K562 (cell line): ENCODE results near the gene OXSR1. TPM values are rescaled to one million over a fixed set of nuclear protein-coding genes. Genes with fewer than 3 reads are reported as not detected.

ENCODE experiments used
- BCL6 ChIP-seq: fragments of 250-450 bp; sonication (Bioruptor Pico); IDR thresholded peaks from 2 replicates; pipeline ENCODE4 v1.4.0; 2020
- BRCA1 ChIP-seq, 2 experiments: fragments of 450-650 bp in 1 of 2; sonication (generic) in 1 of 2; formaldehyde crosslinking in 1 of 2; IDR thresholded peaks; 2 replicates each; pipeline versions ENCODE4 v1.5.0 to v1.6.1; 2017 to 2020; ENCODE audit warnings: mild to moderate bottlenecking in 1 of 2, missing genetic modification reagents in 1 of 2
- CTCFL ChIP-seq: IDR thresholded peaks from 2 replicates; pipeline ENCODE4 v1.6.1; 2011; ENCODE audit warnings: borderline replicate concordance, low read depth, mild to moderate bottlenecking, moderate library complexity, low read length; ENCODE audit not compliant: insufficient read depth, poor library complexity, severe bottlenecking
- E4F1 ChIP-seq: fragments of 250-450 bp; sonication (Bioruptor Pico); IDR thresholded peaks from 2 replicates; pipeline ENCODE4 v1.5.0; 2021; ENCODE audit warnings: mild to moderate bottlenecking, borderline replicate concordance
- ETV5 ChIP-seq: sonication (generic); formaldehyde crosslinking; IDR thresholded peaks from 2 replicates; pipeline ENCODE4 v1.4.0; 2020; ENCODE audit warnings: low read depth, mild to moderate bottlenecking, missing genetic modification reagents
- HMBOX1 ChIP-seq: sonication (generic); IDR thresholded peaks from 2 replicates; pipeline ENCODE4 v1.6.1; 2016
- MAZ ChIP-seq, 2 experiments: fragments of 450-650 bp in 1 of 2; sonication (generic) in 1 of 2; formaldehyde crosslinking; IDR thresholded peaks in 1 of 2; conservative IDR thresholded peaks in 1 of 2; 2 replicates each; pipeline versions ENCODE4 v1.4.0 to v1.5.0; 2020; ENCODE audit warnings: mild to moderate bottlenecking in 1 of 2, missing genetic modification reagents in 1 of 2
- MECOM ChIP-seq: fragments of 250-450 bp; sonication (Bioruptor Pico); IDR thresholded peaks from 2 replicates; pipeline ENCODE4 v1.8.0; 2022; ENCODE audit warnings: inconsistent platforms
- MIER1 ChIP-seq: fragments of 450-650 bp; IDR thresholded peaks from 2 replicates; pipeline ENCODE4 v1.6.1; 2016; ENCODE audit warnings: antibody characterized with exemption, mild to moderate bottlenecking, low read depth
- MYBL2 ChIP-seq, 2 experiments: fragments of 450-650 bp in 1 of 2; sonication (generic) in 1 of 2; formaldehyde crosslinking in 1 of 2; IDR thresholded peaks; 2 replicates each; pipeline versions ENCODE4 v1.6.1 to v1.8.1; 2017 to 2022; ENCODE audit warnings: borderline replicate concordance in 1 of 2, inconsistent platforms in 1 of 2, low read depth in 1 of 2, mild to moderate bottlenecking in 1 of 2, missing genetic modification reagents in 1 of 2, moderate library complexity in 1 of 2
- RBBP5 ChIP-seq: fragments of 200-600 bp; sonication (generic); IDR thresholded peaks from 2 replicates; pipeline ENCODE4 v1.6.1; 2012; ENCODE audit warnings: borderline replicate concordance, mild to moderate bottlenecking, low read length, control low read depth, inconsistent platforms; ENCODE audit not compliant: insufficient read depth, poor library complexity, severe bottlenecking
- SP1 ChIP-seq: sonication (generic); formaldehyde crosslinking; IDR thresholded peaks from 2 replicates; pipeline ENCODE4 v1.8.1; 2022; ENCODE audit warnings: mild to moderate bottlenecking, missing genetic modification reagents
- ZNF12 ChIP-seq: sonication (generic); formaldehyde crosslinking; IDR thresholded peaks from 2 replicates; pipeline ENCODE4 v1.4.0; 2020; ENCODE audit warnings: mild to moderate bottlenecking, missing genetic modification reagents
- polyA plus RNA-seq, 8 experiments: library from polyadenylated mRNA; depleted of rRNA in 4 of 8; stranded (reverse) in 5 of 8; unstranded in 3 of 8; fragments of >200 nt; fragmentation: Nextera tagmentation in 2 of 8; fragmentation: Illumina TruSeq in 1 of 8; extraction: Ambion mirVana in 2 of 8; extraction: Trizol in 1 of 8; gene quantifications; 2 replicates each; pipeline versions ENCODE4 v1.2.1 to v1.2.3, GENCODE V29; 2011 to 2014; ENCODE audit warnings: inconsistent platforms in 1 of 8, missing spikeins in 1 of 8
- total RNA-seq, 7 experiments: library from RNA; depleted of rRNA in 6 of 7; stranded (reverse); fragments of >200 nt in 6 of 7; fragmentation: Illumina TruSeq in 2 of 7; extraction: Trizol in 2 of 7; gene quantifications; 2 replicates each; pipeline versions ENCODE4 v1.2.1 to v1.2.3, GENCODE V29; 2011 to 2021; ENCODE audit warnings: low replicate concordance in 1 of 7
- TF ChIP-seq, protein P1 (sequence below): sonication (generic); formaldehyde crosslinking; IDR thresholded peaks from 2 replicates; pipeline ENCODE4 v1.8.1; 2023; ENCODE audit warnings: mild to moderate bottlenecking, missing genetic modification reagents
- TF ChIP-seq, protein P2 (sequence below): fragments of 250-450 bp; sonication (Bioruptor Pico); IDR thresholded peaks from 2 replicates; pipeline ENCODE4 v1.4.0; 2020; ENCODE audit warnings: mild to moderate bottlenecking, moderate library complexity

Gene OXSR1
- total and polyA plus RNA-seq, 9 of the 15 experiments (the other 6 are each of a cell fraction or from before 2014, with no cell fraction given), result 15.7 to 87.6 (median 48.7) TPM

DNA sequence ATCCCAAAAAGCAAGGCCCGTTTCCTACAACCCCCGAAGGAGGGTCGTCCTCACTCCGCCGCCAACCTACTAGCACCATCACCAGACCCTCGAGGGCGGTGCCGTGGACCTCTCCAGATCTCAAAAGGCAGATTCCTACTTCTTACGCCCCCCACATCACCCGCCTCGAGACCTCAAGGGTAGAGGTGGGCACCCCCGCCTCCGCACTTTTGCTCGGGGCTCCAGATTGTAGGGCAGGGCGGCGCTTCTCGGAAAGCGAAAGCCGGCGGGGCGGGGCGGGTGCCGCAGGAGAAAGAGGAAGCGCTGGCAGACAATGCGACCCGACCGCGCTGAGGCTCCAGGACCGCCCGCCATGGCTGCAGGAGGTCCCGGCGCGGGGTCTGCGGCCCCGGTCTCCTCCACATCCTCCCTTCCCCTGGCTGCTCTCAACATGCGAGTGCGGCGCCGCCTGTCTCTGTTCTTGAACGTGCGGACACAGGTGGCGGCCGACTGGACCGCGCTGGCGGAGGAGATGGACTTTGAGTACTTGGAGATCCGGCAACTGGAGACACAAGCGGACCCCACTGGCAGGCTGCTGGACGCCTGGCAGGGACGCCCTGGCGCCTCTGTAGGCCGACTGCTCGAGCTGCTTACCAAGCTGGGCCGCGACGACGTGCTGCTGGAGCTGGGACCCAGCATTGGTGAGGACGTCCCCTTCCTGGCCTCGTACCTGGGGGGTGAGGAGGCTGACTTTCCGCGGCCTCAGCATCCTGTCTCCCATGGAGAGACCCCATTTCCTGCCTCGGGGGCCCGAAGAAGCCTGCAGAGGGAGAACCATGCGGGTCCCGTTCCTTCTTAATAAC is 26.8 kb upstream of the OXSR1 start, which contains the start of gene MYD88 (continued):
- TF ChIP-seq HMBOX1 (no peak), CTCFL (no peak), BRCA1 (IDR thresholded peaks at IDR 0.05) (no peak), BRCA1 (CRISPR knock-in tag; IDR thresholded peaks at IDR 0.05) (0 out of 2 replicates have a peak, but pooled peaks have one; percentile 78), BCL6 (CRISPR knock-in tag) (no peak), MECOM (CRISPR knock-in tag) (no peak), E4F1 (no peak), MYBL2 (IDR thresholded peaks at IDR 0.05; ENCODE audit: low read depth) (no peak), MYBL2 (CRISPR knock-in tag; IDR thresholded peaks at IDR 0.05; ENCODE audit: borderline replicate concordance) (no peak), MAZ (CRISPR knock-in tag; conservative IDR thresholded peaks at IDR 0.05 in 1 of 2, IDR thresholded peaks at IDR 0.05 in 1 of 2) (peak; percentile 64 to 86), MIER1 (no peak), SP1 (CRISPR knock-in tag) (peak; percentile 61; the same call in 1 of the 2 replicates), ETV5 (CRISPR knock-in tag) (peak; percentile 83; the same call in 1 of the 2 replicates), RBBP5 (peak; percentile 52), ZNF12 (CRISPR knock-in tag) (peak; percentile 85; the same call in 1 of the 2 replicates)
- TF ChIP-seq, protein P1, sequence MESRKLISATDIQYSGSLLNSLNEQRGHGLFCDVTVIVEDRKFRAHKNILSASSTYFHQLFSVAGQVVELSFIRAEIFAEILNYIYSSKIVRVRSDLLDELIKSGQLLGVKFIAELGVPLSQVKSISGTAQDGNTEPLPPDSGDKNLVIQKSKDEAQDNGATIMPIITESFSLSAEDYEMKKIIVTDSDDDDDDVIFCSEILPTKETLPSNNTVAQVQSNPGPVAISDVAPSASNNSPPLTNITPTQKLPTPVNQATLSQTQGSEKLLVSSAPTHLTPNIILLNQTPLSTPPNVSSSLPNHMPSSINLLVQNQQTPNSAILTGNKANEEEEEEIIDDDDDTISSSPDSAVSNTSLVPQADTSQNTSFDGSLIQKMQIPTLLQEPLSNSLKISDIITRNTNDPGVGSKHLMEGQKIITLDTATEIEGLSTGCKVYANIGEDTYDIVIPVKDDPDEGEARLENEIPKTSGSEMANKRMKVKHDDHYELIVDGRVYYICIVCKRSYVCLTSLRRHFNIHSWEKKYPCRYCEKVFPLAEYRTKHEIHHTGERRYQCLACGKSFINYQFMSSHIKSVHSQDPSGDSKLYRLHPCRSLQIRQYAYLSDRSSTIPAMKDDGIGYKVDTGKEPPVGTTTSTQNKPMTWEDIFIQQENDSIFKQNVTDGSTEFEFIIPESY (CRISPR knock-in tag), result no peak
- TF ChIP-seq, protein P2, sequence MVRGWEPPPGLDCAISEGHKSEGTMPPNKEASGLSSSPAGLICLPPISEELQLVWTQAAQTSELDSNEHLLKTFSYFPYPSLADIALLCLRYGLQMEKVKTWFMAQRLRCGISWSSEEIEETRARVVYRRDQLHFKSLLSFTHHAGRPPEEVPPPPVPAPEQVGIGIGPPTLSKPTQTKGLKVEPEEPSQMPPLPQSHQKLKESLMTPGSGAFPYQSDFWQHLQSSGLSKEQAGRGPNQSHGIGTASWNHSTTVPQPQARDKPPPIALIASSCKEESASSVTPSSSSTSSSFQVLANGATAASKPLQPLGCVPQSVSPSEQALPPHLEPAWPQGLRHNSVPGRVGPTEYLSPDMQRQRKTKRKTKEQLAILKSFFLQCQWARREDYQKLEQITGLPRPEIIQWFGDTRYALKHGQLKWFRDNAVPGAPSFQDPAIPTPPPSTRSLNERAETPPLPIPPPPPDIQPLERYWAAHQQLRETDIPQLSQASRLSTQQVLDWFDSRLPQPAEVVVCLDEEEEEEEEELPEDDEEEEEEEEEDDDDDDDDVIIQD, result no peak
